LoVo (cell line): ENCODE measurements around the gene GABRG3.

ENCODE experiments used
- DNase-seq: peaks from one replicate; pipeline ENCODE4 v3.0.0-alpha.2; 2016; ENCODE audit warnings: low spot score

GABRG3 gene

DNA sequence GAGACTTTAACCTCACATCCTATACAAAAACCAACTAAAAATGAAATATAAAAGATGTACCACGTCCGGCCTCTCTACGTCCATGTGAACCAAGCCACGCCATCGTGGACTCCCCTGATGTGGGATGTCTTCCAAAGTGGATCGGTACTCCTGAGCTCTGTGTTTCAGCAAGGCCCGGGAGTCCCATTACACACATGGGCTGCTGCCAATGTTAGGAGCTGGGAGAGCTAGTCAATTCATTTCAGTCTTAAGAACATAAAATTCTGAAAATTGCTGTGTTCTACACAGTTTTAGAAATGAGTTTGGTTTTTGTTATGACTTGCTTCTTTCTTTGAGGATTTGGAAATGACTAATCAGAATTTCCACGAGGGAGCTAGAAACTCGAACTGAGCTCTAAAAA lies 131.0 kb downstream of the GABRG3 start:
- no peak for DNase-seq

GRCh38 chr15:27111323-27111722 lies 140.3 kb downstream of the GABRG3 start:
- no peak for DNase-seq

DNA sequence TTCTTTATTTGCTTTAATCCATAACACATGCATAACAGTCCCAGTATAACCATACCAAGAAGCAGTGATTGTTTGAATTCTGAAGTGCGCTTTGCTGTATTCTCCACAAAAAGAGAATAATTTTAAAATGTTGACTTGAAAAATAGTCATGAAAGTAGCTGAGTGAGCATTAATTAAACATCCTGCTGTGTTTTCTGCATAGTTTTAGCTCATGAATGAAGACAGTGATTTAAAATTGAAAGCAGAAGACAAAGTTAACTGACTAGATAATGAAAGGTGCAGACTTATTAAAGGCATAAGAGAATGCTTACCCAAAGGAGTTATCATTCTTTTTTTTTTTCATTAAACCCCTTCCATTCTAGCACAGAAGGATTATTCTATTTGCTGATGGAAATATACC lies 143.5 kb downstream of the GABRG3 start:
- no peak for DNase-seq

- DNase-seq: no peak
These were observed 148.8 kb downstream of the GABRG3 start for GRCh38 chr15:27119695-27120266.

GRCh38 chr15:27121672-27122071 lies 150.7 kb downstream of the GABRG3 start:
- DNase-seq: no peak

- no peak for DNase-seq
These were observed 152.3 kb downstream of the GABRG3 start for GRCh38 chr15:27123291-27123690.

- DNase-seq: no peak
These were observed 152.8 kb downstream of the GABRG3 start for GRCh38 chr15:27123808-27124207.

DNA sequence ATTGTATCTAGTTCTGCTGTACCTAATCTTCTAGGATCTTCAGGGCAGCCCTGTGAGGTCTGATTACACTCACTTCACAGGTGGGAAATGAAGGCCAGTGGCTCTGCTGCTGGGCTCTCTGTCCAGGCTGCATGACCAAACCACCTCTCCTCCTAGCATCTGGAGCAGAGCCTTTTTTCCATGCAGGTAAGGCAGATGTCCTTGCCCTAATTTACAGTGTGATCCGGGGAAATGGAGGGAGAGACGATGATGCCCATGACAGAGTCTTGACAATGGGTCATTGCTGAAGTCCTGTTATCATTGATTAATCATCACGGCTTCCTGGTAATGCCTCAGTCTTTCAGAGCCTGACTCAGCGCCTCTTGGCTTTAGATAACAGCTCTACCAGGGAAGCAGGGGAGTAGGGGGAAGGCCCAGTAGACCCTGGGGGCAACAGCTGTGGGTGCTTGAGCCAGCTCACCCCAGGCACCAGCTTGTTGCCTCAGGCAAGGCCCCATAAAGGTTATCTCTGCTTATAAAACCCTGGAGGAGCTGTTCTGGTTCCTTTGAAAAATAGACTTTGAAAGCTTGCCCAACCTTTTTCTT lies 153.4 kb downstream of the GABRG3 start:
- no peak for DNase-seq

DNA sequence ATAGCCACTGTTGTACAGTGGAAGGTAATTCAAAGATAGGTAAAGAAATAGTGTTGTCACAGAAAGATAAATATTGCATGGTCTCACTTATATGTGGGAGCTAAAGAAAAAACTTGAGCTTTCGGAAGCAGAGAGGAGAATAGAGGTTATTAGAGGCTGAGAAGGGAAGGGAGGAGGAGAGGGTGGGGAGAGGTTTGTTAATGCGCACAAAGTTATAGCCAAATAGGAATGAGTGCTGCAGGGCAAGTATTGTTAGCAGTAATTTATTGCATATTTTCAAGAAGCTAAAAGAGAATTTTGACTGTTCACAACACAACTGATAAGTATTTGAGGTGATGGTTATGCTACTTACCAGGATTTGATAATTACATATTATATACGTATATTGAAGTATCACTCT lies 154.2 kb downstream of the GABRG3 start:
- DNase-seq: no peak

GRCh38 chr15:27126449-27126848 lies 155.5 kb downstream of the GABRG3 start:
- no peak for DNase-seq

- DNase-seq: no peak
These were observed 157.0 kb downstream of the GABRG3 start for GRCh38 chr15:27127815-27128570.

- no peak for DNase-seq
These were observed 162.3 kb downstream of the GABRG3 start for GRCh38 chr15:27133249-27133648.

- DNase-seq: no peak
These were observed 163.5 kb downstream of the GABRG3 start for GRCh38 chr15:27134481-27134880.

DNA sequence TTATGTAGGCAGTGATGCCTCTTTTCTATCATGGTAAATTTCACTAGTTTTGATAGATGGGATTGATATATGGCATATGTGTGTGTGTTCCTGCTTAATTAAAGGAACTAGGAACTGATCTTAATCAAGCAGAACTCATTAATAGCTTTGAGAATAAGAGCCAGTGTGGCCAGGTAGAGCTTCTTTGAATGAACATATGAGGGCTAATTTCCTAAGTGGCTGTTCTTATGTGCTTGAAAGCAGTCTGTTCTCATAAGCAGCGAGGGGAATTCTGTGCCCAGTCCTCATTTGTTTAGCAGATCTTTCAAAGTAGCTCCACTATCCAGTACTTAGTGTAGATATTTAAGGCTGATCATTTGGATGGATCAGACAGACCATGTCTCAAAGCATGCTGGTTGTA lies 164.2 kb downstream of the GABRG3 start:
- DNase-seq: no peak

- DNase-seq: no peak
These were observed 166.1 kb downstream of the GABRG3 start for GRCh38 chr15:27137127-27137526.

DNA sequence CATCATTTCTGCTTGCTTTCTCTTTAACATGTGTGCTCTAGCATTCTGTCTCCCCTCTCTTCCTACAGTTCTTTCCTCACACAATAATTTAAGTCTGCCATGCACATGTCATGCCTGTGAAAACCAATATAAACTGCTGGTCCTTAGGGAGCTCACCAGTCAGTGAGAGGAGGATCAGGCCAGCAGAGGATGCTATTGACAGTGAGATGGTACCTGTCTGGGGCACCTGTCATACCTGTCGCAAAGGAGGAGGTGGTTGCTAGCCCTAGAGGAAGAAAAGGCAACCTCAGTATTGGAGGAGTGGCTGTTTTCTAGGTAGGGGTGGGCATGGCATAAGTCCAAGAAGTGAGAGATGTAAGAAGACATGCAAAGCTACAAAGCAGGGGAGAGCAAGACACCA lies 194.6 kb downstream of the GABRG3 start:
- no peak for DNase-seq

- DNase-seq: no peak
These were observed 195.9 kb downstream of the GABRG3 start for GRCh38 chr15:27166917-27167316.

- no peak for DNase-seq
These were observed 196.8 kb downstream of the GABRG3 start for GRCh38 chr15:27167738-27168137.

GRCh38 chr15:27170851-27171250 lies 199.9 kb downstream of the GABRG3 start:
- DNase-seq: no peak

- DNase-seq: no peak
These were observed 201.8 kb downstream of the GABRG3 start for GRCh38 chr15:27172821-27173220.

- DNase-seq: no peak
These were observed 204.6 kb downstream of the GABRG3 start for GRCh38 chr15:27175472-27176153.

GRCh38 chr15:27176785-27177406 lies 205.9 kb downstream of the GABRG3 start:
- no peak for DNase-seq

- no peak for DNase-seq
These were observed 208.8 kb downstream of the GABRG3 start for GRCh38 chr15:27179789-27180188.
